NCI-H2171 (cell line): ENCODE data around the gene CCDC8.
A peak's percentile ranks its signal among the peaks of the same experiment; 100 is the strongest.
"Not testable (repeated sequence)": the region's sequence is repeated elsewhere in the genome, so short reads cannot be mapped to it uniquely, and the experiment has no call there.

ENCODE experiments used
- DNase-seq: peaks from one replicate; lab custom pipeline; 2025; lab: John Stamatoyannopoulos, UW

CCDC8 gene

DNA sequence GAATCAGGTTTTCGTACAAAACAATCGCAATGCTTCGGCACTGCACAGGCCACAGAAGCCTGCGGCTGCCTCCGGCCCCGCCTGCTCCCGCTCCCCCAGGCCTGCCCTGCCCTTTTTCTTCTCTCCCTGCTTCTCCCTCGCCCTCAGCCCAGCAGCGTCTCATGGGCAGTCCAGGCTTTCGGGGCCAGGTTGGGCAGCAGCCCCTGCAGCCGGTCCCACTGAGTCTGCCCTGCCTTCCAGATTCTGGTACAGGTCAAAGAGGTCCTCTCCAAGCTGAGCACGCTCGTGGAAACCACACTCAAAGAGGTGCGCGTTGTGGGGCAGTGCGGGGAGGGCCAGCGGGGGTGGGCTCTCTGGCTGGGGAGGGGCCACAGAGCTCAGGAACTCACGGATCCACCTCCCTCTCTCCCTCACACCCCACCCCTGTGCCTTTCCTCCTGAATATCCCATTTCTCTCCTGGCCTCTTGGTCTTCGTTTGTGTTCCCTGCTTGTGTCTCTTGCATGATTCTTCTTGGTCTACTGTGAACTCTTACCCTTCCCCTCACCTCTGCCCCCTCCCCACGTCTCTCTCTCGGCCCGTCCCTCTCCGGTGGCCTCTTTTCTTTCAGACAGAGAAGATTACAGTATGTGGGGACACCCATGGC, 30.1 kb downstream of the CCDC8 start:
- DNase-seq = no peak

DNA sequence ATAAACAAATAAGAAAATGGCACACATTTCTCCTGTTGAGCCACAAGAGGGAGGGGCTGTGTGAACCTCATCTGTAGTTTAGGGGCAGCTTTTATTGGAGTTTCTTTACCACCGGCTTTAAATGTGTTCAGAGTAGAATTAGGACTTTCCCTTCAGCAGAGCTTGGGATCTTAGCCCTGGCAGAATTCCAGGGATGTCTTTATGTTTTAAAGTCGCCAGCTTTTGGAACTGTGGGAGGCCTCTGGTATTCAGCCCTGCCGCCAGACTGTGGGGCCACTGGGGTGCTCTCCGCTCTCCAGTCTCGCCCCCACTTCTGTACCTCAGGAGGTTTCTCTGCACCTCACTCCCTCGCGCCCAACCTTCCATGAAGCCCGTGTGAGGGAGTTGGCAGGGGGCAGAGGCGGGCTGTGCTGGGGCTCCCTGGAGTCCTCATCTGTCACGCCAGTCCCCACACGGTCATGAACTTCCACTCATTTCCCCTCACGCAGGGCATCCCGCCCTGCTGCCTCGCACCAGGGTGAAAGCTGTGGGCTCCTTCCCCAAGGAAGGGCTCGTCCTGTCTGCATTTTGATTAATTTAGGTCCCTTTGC, 31.5 kb downstream of the CCDC8 start:
- no peak for DNase-seq

DNA sequence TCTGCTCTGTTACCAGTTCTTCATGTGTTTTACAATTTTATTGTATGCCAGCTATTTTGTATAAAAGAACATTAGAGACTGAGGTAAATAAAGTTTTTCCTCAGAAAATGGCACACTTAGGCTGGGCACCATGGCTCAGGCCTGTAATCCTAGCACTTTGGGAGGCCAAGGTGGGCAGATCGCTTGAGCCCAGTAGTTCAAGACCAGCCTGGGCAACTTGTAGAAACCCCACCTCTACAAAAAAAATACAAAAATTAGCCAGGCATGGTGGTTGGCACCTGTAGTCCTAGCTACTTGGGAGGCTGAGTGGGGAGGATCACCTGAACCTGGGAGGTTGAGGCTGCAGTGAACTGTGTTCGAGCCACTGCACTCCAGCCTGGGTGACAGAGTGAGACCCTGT, 32.0 kb downstream of the CCDC8 start:
- DNase-seq = no peak

- no peak for DNase-seq
These were observed 32.7 kb downstream of the CCDC8 start for GRCh38 chr19:46380690-46381089.

- no peak for DNase-seq
These were observed 35.1 kb downstream of the CCDC8 start for GRCh38 chr19:46378268-46378667.

DNA sequence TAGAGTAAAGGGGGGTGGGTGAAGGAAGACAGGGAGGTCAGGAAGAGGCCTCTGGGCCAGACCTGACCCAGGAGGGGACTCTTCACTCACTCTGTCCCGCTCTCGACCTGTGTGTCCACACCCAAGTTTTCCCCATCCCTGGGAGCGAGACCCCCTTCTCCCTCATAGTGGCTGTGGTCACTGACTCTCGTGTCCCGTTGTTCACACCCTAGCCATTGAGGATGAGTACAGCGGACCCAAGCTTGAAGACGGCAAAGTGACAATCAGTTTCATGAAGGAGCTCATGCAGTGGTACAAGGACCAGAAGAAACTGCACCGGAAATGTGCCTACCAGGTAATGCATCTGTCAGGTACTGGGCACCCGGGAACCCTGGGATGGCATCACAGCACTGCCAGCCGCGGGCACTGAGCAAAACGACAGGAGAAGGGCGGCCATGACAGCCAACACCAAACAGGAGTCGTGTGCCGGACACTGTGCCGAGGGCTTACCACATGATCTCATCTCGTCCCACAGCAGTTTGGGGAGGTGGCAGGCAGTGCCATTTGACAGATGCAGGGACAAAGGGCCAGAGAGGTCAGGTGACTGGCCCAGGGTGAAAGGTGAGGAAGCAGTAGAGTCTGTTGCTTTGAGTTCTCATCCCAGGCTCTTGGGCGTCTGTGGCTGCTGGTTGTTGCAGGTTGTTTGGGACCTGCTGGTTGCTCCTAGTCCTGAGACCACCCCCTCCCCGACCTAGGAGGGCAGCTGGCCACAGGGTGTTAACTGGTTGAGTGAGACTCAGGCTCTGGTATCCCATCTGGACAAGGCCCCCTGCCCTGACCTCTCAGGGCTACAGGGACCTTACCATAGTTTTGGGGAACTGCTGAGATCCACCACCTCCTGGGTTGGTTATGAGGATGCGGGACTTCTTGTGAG, 36.9 kb downstream of the CCDC8 start:
- no peak for DNase-seq

- DNase-seq = not testable (repeated sequence)
These were observed 37.8 kb downstream of the CCDC8 start for GRCh38 chr19:46375476-46376067.

- DNase-seq = no peak
These were observed 38.6 kb downstream of the CCDC8 start for GRCh38 chr19:46374536-46375475.

DNA sequence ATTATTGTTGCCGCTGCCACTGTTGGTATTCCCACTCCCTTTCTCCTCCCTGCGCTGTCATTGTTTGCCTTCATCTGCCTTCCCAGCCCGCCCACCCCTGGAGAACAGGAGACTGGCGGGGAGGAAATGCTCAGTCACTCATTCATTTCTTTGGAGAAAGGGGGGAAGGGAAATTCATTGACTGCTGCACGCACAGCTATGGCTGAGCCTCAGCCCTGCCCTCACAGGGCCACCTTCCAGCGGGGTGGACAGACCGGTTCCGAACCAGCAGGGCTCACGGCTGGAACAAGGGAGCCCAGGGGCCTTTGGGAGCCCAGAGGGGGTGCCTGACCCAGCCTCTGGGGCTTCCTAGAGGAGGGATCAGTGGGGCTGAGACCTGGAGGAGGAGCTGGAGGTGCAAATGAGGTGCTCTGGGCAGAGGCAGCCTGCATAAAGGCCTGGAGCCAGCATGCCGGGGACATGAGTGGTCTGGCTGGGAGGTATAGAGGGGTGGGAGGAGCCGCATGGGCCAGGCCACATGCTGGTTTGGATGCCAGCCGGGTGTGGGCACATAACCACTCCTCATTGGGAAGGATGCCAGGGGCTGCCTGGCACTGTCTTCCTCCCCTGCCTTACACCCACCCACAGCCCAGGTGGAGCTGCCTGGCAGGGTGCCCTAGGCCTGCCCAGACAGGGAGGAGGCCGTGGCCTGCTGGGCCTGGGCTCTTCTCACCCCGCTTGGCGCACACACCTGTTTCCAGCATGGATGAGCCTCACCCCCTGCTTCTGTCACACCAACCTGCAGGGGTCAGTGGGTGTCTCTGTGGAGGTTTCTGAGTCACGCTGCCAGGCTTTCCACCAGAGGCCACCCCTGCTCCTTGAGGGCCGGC, 39.6 kb downstream of the CCDC8 start:
- DNase-seq = peak; percentile 96

DNA sequence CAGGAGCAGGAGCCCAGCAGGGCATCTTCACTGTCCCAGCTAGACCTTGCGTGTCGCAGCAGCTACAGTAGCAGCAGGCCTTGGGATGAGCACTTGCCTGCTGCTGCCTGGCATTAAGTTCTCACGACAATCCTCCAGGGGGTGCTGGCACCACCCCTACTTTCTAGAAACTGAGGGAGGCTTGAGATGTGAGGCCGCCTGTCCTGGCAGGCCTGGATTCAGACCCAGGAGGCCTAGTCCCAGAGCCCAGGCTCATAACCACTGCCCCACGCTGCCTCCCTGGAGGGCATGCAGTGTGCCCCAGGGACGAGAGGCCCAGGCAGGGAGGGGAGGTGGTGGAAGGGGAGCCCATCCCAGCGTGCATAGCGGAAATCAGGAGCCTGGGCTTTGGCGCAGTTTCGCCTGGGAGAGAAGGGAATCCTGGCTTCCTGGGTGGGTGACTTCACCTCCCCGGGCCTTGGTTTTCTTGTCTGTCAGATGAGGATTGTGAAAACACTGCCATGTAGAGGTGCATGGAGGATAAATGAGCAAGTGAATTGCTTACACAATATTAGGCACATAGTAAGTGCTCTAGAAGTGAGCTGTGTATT, 40.4 kb downstream of the CCDC8 start:
- DNase-seq = no peak

DNA sequence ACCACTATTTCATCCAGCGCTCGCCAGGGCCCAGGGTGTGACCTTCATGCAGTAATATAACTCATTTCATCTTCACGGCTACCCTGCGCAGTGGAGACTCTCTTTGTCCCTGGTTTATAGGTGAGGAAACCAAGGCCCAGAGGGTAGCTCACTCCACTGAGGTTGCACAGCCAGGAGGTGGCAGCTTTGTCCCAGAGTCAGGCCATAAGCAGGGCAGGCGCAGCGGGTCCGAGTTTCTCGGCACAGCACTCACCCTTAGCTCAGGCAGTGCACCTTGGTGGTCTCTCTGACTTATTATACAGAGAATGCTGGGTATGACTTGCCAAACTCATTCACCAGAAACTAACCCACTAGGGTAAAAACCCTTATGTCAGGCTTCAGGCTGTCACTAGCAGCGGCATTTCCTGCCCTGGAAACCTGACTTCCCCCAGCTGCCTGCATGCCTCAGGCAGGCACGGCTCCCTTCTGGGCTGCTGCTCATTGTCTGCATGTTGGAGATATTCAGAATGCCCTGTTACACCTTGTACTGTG, 41.9 kb downstream of the CCDC8 start:
- no peak for DNase-seq

DNA sequence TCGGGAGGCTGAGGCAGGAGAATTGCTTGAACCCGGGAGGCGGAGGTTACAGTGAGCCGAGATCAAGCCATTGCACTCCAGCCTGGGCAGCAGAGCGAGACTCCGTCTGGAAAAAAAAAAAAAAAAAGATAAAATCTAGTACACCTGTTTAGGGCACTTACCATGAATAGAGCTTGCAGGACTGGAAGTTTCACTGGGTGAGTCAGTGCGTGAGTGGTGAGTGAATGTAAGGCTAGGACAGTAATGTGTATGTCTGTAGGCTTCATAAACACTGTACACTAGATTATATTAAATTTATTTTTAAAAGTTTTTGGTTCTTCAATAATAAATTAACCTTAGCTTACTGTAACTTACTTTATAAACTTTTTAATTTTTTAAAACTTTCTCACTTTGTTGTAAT, 43.5 kb downstream of the CCDC8 start:
- DNase-seq = no peak

DNA sequence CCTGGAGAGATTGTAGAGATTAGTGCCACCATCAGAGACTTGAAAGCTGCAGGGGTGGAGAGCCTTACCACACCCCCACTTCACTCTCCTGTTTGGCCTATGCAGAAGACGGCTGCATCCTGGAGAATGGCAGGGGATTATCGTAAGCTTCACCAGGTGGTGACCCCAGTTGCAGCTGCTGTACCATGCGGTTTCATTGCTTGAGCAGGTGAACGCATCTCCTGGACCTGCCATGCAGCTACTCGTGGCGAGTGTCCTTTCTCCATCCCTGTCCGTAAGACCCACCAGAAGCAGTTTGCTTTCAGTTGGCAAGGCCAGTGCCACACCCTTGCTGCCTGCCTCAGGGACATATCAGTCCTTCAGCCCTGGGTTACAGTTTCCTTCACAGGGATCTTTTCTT, 45.2 kb downstream of the CCDC8 start:
- no peak for DNase-seq

DNA sequence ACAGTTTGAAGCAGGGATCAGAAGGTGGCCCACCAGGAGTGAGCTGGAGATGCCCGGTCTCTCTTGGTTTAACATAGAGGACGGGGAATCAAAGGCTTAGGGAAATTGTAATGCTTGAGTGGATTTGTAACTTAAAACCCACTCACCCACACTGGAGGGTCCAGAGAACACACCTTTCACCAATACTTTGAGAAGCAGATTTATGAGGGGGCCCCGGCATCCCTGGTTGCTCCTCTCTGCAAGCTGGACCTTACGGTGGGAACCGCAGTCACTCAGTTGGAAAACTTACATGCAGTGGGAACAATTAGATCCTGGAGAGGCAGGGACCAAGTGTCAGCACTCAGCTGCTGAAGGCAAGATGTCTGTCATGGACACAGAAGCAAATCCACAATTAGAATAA, 45.9 kb downstream of the CCDC8 start:
- DNase-seq = no peak

GRCh38 chr19:46366620-46367292, 46.6 kb downstream of the CCDC8 start:
- peak; percentile 97 for DNase-seq

DNA sequence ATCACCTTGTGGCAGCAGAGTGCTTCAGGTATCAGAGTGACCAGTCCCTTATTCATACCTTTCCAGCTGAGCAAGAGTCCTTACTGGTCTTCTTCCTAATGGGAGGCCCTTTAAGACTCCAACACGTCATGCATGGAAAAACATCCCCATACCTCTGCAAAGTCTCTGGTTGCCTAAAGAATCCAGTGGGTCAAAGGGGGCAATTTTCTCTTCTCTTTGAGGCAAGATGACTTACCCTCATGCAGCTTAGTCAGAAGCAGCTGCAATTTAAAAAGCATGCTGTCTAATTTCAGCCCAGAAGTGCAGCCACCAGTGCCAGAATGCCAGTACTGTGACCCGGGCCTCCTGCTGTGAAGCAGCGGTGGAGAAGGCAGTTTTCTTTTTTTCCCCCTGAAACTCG, 47.8 kb downstream of the CCDC8 start:
- DNase-seq = peak; percentile 28

DNA sequence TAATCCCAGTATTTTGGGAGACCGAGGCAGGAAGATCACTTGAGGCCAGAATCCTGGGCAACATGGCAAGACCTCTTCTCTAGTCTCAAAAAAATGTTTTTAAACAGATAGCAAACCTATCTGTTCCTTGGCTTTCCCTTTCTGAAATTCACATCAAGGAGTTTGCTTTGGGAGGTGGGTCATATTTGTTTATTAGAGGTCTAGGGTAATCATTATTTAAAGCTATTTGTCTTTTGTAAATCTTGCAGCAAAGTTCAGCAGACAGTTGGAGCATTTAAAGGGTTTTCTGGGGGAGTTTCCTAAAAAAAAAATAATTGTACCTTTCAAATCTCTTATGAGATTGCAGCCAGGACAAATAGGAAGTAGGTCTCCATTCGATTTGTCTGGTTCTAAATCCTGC, 49.0 kb downstream of the CCDC8 start:
- DNase-seq = no peak

DNA sequence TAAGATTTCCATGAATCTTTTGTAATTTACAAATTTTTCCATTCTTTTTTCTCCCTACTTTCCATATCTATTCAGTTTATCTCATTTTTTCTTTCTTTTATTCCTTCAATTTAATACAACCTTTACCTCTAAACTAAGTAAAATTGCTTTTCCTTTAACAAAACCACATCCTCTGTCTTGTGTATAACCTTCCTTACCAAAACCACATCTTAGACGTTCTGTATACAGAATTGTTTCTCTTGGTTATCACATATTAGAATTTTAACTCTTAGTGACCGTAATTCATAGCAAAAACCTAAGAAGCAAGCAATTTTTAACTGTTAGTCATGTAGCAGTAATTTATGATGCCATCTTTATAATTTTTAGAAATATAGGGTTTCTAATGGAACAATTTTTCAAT, 51.4 kb downstream of the CCDC8 start:
- no peak for DNase-seq
